PC-9 (cell line): ENCODE results near the gene GIT1.

ENCODE experiments used
- EZH2 ChIP-seq: fragments of 200-600 bp; sonication (generic); IDR thresholded peaks from 2 replicates; pipeline ENCODE4 v1.8.0; 2017; ENCODE audit warnings: antibody characterized with exemption, low read depth
- TF ChIP-seq, protein P1 (sequence below): fragments of 200-600 bp; sonication (generic); conservative IDR thresholded peaks from 2 replicates; pipeline ENCODE4 v1.6.1; 2017; ENCODE audit warnings: mixed run types, antibody characterized with exemption, mild to moderate bottlenecking, moderate library complexity

DNA sequence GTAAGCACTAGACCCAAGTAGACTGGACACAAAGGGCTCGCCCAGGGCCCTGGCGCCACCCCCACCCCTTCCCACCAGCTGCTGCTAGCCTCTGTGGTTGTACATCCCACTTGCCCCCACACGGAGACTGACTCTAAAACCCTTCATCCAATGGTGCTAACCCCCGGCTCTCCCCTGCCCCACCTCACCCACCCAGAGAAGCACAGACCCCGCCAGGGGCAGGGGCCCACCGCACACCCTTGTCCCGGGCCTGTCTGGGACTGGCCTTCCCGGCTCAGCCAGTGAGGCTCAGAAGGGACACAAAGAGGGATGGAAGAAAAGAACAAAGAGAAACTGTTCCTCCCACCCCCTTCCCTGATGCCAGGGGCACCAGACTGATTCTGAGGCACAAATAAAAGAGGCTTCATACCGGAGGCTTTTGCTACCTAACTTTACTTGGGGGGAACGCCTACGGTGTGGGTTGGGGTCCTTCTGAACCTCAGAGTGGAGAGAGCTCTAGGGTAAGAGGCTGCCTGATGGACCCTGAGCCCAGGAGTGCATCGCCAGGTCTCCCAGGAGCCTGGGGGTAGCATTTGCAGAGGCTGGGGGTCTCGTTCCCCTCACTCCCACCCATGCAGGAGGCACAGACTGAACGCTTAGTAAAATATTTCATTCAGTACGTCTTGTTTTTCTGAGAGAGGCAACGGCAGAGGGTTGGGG lies 25.1 kb upstream of the GIT1 start:
- TF ChIP-seq, protein P1, sequence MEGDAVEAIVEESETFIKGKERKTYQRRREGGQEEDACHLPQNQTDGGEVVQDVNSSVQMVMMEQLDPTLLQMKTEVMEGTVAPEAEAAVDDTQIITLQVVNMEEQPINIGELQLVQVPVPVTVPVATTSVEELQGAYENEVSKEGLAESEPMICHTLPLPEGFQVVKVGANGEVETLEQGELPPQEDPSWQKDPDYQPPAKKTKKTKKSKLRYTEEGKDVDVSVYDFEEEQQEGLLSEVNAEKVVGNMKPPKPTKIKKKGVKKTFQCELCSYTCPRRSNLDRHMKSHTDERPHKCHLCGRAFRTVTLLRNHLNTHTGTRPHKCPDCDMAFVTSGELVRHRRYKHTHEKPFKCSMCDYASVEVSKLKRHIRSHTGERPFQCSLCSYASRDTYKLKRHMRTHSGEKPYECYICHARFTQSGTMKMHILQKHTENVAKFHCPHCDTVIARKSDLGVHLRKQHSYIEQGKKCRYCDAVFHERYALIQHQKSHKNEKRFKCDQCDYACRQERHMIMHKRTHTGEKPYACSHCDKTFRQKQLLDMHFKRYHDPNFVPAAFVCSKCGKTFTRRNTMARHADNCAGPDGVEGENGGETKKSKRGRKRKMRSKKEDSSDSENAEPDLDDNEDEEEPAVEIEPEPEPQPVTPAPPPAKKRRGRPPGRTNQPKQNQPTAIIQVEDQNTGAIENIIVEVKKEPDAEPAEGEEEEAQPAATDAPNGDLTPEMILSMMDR = no peak
- TF ChIP-seq EZH2 = no peak
